ENCODE data around the gene ETV4.

DNA sequence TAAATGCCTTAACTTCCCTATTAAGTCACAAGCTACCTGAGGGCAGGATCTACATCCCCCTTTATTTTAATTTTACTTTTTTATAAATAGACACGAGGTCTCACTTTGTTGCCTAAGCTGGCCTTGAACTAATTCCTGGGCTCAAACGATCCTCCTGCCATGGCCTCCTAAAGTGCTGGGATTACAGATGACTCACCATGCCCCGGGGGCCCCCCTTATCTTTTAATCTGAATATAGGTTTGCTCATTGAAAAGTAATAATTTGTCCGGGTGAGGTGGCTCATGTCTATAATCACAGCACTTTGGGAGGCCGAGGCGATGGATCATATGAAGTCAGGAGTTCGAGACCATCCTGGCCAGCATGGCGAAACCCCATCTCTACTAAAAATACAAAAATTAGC lies 14.2 kb downstream of the ETV4 start:
- TF ChIP-seq POLR2A (IDR thresholded peaks at IDR 0.05; ENCODE audit: low read length) (no peak), NPAS2 (CRISPR knock-in tag; IDR thresholded peaks at IDR 0.05; ENCODE audit: borderline replicate concordance) (no peak), CHD2 (IDR thresholded peaks at IDR 0.05; ENCODE audit: low read length, partially characterized antibody) (no peak), KDM1A (IDR thresholded peaks at IDR 0.05; ENCODE audit: low read depth) (no peak), MAZ (IDR thresholded peaks at IDR 0.05; ENCODE audit: borderline replicate concordance, low read depth, low read length) (no peak)
- TF ChIP-seq, protein P1, sequence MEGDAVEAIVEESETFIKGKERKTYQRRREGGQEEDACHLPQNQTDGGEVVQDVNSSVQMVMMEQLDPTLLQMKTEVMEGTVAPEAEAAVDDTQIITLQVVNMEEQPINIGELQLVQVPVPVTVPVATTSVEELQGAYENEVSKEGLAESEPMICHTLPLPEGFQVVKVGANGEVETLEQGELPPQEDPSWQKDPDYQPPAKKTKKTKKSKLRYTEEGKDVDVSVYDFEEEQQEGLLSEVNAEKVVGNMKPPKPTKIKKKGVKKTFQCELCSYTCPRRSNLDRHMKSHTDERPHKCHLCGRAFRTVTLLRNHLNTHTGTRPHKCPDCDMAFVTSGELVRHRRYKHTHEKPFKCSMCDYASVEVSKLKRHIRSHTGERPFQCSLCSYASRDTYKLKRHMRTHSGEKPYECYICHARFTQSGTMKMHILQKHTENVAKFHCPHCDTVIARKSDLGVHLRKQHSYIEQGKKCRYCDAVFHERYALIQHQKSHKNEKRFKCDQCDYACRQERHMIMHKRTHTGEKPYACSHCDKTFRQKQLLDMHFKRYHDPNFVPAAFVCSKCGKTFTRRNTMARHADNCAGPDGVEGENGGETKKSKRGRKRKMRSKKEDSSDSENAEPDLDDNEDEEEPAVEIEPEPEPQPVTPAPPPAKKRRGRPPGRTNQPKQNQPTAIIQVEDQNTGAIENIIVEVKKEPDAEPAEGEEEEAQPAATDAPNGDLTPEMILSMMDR (IDR thresholded peaks at IDR 0.05), result no peak
- TF ChIP-seq, protein P2, sequence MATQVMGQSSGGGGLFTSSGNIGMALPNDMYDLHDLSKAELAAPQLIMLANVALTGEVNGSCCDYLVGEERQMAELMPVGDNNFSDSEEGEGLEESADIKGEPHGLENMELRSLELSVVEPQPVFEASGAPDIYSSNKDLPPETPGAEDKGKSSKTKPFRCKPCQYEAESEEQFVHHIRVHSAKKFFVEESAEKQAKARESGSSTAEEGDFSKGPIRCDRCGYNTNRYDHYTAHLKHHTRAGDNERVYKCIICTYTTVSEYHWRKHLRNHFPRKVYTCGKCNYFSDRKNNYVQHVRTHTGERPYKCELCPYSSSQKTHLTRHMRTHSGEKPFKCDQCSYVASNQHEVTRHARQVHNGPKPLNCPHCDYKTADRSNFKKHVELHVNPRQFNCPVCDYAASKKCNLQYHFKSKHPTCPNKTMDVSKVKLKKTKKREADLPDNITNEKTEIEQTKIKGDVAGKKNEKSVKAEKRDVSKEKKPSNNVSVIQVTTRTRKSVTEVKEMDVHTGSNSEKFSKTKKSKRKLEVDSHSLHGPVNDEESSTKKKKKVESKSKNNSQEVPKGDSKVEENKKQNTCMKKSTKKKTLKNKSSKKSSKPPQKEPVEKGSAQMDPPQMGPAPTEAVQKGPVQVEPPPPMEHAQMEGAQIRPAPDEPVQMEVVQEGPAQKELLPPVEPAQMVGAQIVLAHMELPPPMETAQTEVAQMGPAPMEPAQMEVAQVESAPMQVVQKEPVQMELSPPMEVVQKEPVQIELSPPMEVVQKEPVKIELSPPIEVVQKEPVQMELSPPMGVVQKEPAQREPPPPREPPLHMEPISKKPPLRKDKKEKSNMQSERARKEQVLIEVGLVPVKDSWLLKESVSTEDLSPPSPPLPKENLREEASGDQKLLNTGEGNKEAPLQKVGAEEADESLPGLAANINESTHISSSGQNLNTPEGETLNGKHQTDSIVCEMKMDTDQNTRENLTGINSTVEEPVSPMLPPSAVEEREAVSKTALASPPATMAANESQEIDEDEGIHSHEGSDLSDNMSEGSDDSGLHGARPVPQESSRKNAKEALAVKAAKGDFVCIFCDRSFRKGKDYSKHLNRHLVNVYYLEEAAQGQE (IDR thresholded peaks at IDR 0.05), result no peak
- TF ChIP-seq, protein P3, sequence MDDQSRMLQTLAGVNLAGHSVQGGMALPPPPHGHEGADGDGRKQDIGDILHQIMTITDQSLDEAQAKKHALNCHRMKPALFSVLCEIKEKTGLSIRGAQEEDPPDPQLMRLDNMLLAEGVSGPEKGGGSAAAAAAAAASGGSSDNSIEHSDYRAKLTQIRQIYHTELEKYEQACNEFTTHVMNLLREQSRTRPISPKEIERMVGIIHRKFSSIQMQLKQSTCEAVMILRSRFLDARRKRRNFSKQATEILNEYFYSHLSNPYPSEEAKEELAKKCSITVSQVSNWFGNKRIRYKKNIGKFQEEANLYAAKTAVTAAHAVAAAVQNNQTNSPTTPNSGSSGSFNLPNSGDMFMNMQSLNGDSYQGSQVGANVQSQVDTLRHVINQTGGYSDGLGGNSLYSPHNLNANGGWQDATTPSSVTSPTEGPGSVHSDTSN (IDR thresholded peaks at IDR 0.05), result no peak
